Stimulated activated CD4-positive, alpha-beta T cell treated with anti-CD3 and anti-CD28 coated beads, Interleukin-1b, Interleukin-23, amount 100 ng/mL, for 48 hours (primary cell): ENCODE measurements around the gene LAMP1.
"Not testable (repeated sequence)": the region's sequence is repeated elsewhere in the genome, so short reads cannot be mapped to it uniquely, and the experiment has no call there.

ENCODE experiments used
- DNase-seq: peaks from one replicate; pipeline ENCODE4 v3.0.0-alpha.2; 2020

LAMP1 gene

DNA sequence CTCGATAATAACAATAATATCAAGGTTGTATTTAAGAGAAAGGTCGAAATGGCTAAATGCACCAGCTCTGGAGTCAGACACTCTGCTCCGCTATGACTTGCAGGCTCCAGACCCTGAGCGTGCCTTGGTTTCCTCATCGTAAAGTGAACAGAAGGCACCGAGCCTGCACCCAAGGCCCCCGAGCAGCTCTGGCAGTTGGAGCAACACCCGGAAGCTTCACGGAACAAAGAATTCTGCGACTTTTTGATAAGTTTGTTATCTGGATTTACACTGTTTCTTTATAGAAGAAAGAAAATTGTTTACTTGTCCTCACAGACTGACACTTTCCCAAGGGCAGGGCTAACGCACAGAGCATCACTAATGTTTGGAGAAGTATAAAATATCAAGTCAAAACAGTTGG is 62.5 kb downstream of the LAMP1 start:
- DNase-seq, result no peak

DNA sequence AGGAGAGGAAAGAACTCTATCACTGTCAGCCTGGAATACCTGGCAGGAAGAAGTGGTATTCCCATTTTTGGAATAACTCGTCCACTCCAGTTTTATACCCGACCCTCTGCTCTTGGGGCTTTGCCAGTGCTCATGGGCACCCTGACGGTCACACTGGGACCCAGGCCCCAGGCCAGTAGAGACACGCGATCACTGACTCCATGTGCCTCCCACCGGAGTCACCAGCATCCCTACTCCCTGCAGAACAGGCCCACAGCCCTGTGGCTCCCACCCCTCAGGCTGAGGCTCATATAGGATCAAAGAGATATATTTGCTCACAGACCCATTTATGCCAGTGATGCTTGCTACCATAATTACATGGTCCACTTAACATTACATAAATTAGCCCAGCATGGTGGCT is 63.4 kb downstream of the LAMP1 start:
- DNase-seq, result no peak

DNA sequence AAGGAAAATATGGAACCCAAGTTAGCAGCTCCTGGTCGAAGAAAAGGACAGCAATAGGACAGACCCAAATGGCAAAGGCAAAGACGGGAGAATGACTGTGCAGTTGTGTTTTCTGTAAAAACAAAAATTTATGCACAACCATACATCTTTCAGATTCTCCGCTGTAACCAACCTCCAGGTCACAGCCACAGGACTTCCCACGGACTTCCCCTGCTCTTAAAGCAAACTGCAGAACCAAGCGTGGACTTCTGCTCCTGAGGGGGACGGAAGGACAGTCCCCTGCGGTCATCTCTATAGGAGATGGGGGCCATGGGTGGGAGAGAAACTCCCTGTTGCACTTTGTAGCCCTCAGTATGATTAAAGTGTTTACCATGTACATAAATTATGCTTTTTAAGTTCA is 64.4 kb downstream of the LAMP1 start:
- DNase-seq, result no peak

DNA sequence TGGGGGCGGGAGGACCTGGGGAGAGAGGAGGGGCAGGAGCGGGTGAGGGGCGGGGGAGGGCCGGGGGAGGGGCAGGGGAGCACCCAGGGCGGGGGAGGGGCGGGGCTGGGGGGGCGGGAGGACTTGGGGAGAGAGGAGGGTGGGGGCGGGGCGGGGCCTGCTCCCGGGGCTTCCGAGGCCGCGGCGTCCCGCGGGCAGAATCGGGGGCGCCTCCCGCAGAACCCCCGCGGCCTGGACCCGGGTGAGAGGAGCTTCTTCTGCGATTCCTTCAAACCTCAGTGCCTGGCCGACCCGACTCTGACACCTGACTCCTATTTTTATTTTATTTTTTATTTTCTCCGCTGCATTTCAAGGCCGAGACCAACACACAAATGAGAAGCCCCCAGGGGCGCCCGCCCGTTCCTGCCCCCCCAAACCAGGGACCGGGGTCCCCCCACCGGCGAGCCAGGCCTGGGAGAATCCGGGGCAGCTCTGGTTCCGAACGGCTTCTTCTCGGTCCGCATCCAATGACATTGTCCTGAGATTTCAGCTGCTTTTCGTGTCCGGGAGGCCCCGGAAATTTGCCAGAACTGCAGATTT is 67.4 kb downstream of the LAMP1 start:
- DNase-seq, result no peak

DNA sequence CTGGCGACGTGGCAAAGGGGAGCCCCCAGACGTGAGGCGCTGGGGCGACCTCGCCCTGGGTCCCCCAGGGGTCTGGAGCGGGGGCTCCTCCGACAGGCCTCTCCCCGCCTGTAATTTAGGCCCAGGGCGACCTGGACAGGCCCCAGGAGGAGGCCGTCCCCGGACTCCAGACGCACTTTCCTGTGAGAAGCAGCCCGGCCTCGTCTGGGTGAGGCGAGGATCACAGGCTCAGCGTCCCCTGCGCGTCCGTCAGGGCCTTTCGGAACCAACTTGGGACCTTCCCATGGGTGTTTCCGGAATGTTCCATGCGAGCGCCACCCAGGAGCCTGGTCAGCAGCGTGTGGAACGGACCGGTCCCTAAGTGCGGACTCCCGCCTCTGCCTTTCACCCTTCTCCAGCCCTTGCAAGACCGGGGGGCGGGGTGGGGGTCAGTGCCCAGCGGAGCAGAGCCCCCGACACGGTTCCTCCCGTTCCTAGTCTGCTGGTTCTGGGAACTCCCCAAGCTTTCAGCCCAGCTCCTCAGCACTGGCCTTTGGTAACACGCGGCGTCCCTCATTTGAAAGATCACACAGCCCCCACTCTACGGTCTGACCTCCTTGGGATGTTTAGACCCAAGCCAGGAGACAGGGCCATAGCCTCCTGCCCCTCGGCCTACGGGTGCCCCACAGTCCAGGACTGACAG is 68.0 kb downstream of the LAMP1 start:
- no peak for DNase-seq

DNA sequence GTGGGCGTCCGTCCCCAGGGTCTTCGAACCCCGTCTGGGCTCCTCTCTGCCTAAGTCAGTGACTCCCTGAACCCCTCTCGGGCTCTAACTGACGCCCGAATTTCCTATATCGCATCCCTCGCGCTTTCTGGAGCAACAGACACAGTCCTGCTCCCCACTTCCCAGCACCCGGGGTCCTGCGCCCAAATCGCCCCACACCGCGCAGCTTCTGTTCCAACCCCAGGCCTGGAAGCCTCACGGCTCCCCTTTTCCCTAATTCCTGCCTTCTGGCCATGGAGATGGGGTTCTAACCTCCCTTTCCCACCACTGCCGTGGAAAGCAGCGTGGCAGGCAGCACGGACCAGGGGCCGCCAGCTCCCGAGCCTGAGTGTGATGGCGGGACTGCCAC is 68.5 kb downstream of the LAMP1 start:
- no peak for DNase-seq

DNA sequence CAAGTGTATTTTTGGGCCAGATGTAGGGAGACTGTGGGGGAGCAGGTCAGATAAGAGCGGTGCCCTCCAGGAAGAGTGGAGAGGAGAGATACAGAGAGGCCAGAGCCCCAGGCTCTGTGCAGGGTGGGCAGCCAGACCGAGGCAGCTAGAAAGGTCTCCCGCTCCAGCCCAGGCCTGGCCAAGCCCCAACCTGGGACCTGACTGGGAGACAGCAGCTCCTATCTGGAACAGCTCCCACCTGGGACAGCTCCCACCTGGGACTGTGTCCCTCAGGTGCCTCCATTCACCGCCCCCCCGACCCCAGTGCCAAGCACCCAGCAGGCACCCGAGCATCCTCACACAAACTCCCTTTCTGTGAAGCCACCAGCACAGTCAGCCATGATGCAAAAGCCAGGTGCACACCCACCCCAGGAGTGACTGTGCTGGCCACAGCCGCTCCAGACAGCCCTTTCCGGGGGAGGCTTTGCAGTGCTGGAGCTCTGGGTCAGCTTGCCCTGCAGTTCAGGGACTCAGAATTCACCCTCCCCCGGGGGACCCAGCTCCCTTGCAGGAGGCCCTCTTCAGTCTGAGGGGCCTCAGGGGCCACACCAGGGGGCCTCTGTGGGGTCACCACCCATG is 69.0 kb downstream of the LAMP1 start:
- DNase-seq, result no peak

DNA sequence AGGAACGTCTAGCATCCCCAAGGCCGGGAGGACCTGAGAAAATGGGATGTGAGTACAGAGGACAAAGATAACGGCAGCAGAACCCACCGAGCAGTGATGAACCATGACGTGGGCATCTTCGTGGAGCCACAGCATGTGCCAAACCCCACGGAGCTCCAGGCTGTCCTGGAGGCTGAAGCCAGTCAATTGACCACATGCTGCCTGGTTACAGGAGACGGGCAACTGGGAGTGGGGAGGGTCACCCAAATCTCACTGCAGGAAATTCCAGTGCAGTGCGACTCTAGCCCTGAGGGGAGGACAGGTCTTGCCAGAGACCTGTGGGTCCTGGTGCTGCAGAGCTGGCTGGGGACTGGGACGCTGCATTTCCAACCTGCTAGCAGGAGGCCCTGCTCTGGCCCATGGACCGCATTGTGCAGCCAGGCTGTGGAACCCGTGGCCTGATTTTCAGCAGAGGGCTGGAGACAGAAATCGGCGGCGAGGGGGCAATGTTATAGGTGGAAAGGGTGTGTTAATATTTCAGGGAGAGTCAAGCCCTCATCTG is 70.1 kb downstream of the LAMP1 start:
- no peak for DNase-seq

DNA sequence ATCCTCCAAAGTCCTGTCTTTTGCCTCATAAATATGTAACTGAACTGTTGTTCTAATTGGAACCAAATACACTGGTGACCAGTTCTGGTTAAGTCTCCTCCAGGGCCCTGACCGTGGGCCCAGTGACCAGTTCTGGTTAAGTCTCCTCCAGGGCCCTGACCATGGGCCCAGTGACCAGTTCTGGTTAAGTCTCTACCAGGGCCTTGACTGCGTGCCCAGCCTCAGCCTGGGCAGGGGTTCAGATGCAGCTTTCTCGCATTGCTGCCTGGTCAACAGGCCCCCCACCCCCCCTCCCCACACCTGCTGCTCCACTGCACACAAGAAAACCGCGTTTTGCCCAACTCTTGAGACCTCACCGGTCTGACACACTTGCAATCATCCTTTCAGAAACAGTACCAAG is 70.7 kb downstream of the LAMP1 start:
- DNase-seq, result no peak

DNA sequence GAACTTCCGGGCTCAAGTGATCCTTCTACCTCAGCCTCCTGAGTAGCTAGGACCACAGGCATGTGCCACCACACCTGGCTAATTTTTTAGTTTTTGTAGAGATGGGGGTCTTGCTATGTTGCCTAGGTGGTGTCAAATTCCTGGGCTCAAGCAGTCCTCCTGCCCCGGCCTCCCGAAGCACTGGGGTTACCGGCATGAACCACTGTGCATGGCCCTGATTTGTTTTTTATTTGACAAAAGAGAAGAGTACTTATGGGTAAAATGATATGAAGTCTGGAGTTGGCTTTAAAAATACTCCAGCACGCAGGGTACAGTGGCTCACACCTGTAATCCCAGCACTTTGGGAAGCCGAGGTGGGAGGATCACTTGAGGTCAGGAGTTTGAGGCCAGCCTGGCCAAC is 71.3 kb downstream of the LAMP1 start:
- not testable (repeated sequence) for DNase-seq

DNA sequence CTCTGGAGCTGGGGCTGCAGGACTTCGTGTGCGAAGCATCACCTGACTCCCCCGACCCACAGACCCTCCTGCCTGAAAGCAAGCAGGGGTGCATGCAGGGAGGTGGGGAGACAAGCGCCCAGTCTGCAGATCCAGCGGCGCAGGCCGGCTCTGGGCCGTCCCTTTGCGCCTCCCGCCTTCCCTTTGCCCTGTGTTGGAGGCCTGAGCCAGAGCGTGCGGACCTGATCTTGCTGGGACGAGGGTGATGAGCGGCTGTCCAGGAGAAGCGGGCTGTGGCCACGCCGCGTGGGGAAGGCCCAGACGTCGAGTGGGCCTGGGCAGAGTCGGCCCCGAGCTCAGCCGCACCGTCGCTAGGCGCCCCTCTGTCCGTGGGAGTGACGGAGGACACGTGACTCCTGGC is 72.2 kb downstream of the LAMP1 start:
- no peak for DNase-seq

DNA sequence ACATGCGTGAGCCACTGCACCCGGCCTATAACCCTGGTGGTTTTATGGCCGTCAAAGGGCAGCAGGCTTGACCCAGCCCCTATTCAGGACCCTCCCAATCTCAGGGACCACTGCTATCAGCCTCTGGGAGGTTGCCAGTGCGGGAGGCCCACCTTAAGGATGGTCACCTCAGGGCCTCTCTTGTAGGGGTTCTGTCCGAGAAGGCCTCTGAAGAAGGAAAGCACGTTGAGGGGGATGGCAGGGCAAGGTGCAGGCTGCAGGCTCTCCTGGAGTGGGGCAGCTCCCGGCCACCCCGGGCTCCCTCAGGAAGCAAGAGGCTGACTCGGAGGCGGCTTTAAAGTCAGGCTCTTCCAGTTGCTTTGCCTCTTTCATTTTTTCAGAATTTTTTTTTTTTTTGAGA is 72.8 kb downstream of the LAMP1 start:
- DNase-seq, result no peak

DNA sequence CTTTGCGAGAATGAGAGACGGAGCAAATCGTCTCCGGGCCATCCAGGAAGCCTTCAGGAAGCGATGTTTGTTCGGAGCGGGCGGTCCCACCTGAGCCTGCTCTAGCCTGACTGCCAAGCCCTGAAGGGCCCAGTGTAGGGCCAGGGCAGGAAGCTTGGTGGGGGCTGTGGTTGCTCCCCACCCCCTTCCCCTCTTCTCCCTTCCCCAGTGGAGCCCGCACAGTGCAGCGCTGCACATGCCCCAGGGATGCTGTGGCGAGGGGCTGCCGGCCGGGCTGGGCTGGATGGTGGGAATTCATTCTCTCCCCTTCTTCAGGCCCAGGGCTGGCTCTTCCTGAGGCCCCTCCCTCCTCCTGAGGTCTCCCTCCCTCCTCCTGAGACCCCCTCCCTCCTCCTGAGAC is 74.0 kb downstream of the LAMP1 start:
- no peak for DNase-seq

DNA sequence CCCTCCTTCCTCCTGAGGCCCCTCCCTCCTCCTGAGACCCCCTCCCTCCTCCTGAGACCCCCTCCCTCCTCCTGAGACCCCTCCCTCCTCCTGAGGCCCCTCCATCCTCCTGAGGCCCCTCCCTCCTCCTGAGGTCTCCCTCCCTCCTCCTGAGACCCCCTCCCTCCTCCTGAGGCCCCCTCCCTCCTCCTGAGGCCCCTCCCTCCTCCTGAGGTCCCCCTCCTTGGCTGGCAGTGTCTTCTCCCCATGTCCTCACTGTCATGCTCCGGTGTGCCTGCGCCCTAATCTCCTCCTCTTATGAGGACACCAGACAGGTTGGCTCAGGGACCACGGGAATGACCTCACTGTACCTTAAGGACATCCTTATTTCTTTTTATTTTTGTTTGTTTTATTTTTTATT is 74.7 kb downstream of the LAMP1 start:
- DNase-seq, result not testable (repeated sequence)
